Gastrocnemius medialis (tissue), 4 donors: Measurements from ENCODE around the gene NBPF12. TPM values are rescaled to one million over a fixed set of nuclear protein-coding genes. Genes with fewer than 3 reads are reported as not detected.
"Not testable (repeated sequence)": the region's sequence is repeated elsewhere in the genome, so short reads cannot be mapped to it uniquely, and the experiment has no call there.

ENCODE experiments used
- ATAC-seq, 2 donors: fragments of 150-250 bp; one replicate each; pipeline ENCODE4 v1.9.1; 2016
- DNase-seq, 2 donors: peaks; one replicate each; pipeline ENCODE4 v3.0.0-alpha.2; 2019
- H3K27ac ChIP-seq, 4 donors: fragments of 200-600 bp; sonication (generic); 1 replicate in 1 of 4; 2 replicates in 3 of 4; pipeline ENCODE4 v1.5.1; 2016 to 2018; ENCODE audit warnings: mild to moderate bottlenecking in 2 of 4, moderate library complexity in 1 of 4
- H3K27me3 ChIP-seq, 3 donors: fragments of 200-600 bp; sonication (generic) in 2 of 3; 1 replicate in 1 of 3; 2 replicates in 2 of 3; pipeline versions ENCODE4 v1.5.1 to v1.6.0; 2016 to 2019; ENCODE audit warnings: mild to moderate bottlenecking in 1 of 3, moderate library complexity in 1 of 3
- H3K36me3 ChIP-seq, 2 donors: fragments of 200-600 bp; sonication (generic) in 1 of 2; one replicate each; pipeline ENCODE4 v1.5.1; 2017 to 2018
- H3K4me1 ChIP-seq, 2 donors: fragments of 200-600 bp; sonication (generic) in 1 of 2; one replicate each; pipeline ENCODE4 v1.5.1; 2016 to 2017; ENCODE audit warnings: mild to moderate bottlenecking in 2 of 2
- H3K4me3 ChIP-seq, 4 donors: fragments of 200-600 bp; sonication (generic) in 3 of 4; 1 replicate in 1 of 4; 2 replicates in 3 of 4; pipeline ENCODE4 v1.5.1; 2016 to 2019; ENCODE audit warnings: mild to moderate bottlenecking in 2 of 4
- H3K9me3 ChIP-seq, 3 donors: fragments of 200-600 bp; sonication (generic) in 2 of 3; 1 replicate in 1 of 3; 2 replicates in 2 of 3; pipeline ENCODE4 v1.5.1; 2016 to 2019
- POLR2A ChIP-seq, 2 donors: fragments of 450-650 bp; IDR thresholded peaks; one replicate each; pipeline ENCODE4 v1.6.1; 2017; ENCODE audit warnings: antibody characterized with exemption in 2 of 2, mild to moderate bottlenecking in 2 of 2, moderate library complexity in 2 of 2
- in situ Hi-C, 4 donors: fragments of 200-750 bp; cut with MboI; loops; one replicate each; pipeline versions ENCODE4 v1.15.0 to v1.8.0; 2017; ENCODE audit warnings: low sequenced_read_pairs in 4 of 4
- intact Hi-C: fragments of 100-400 bp; cut with DNase I; formaldehyde crosslinking; loops from one replicate; pipeline ENCODE4 v1.15.1; 2023; ENCODE audit warnings: low total_unique reads
- total RNA-seq, 4 donors: library from RNA; depleted of rRNA; stranded (reverse); fragments of >200 nt; gene quantifications; one replicate each; pipeline versions ENCODE4 v1.1.0 to v1.2.3, GENCODE V29; 2016
- TF ChIP-seq, protein P1 (sequence below), 5 experiments: fragments of 450-650 bp in 3 of 5; fragments of 200-600 bp in 2 of 5; sonication (generic) in 2 of 5; IDR thresholded peaks in 4 of 5; conservative IDR thresholded peaks in 1 of 5; 1 replicate in 4 of 5; 2 replicates in 1 of 5; pipeline ENCODE4 v1.5.1; 2016 to 2019; ENCODE audit warnings: antibody characterized with exemption in 5 of 5, mild to moderate bottlenecking in 3 of 5, moderate library complexity in 3 of 5

The NBPF12 gene
- total RNA-seq, 4 donors from 2014 or later: 2.1 to 3.6 (median 2.7) TPM

DNA sequence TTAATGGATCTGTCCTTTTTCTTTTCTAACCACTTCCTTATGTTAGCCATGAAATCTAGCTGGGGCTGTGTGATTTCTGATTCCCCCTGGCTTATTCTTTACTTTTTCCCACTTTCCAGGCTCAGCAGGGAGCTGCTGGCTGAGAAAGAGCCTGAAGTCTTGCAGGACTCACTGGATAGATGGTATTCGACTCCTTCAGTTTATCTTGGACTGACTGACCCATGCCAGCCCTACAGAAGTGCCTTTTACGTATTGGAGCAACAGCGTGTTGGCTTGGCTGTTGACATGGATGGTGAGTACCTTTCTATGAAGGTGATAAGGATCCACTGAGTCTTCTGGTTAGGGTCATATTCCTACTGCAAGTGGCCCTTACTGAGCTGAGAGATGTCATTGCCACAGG, 51.3 kb downstream of the NBPF12 start:
- ATAC-seq, in situ Hi-C loops, H3K27ac ChIP-seq, H3K4me3 ChIP-seq, H3K9me3 ChIP-seq, H3K4me1 ChIP-seq, DNase-seq, H3K36me3 ChIP-seq, H3K27me3 ChIP-seq, intact Hi-C loops: not testable (repeated sequence)

DNA sequence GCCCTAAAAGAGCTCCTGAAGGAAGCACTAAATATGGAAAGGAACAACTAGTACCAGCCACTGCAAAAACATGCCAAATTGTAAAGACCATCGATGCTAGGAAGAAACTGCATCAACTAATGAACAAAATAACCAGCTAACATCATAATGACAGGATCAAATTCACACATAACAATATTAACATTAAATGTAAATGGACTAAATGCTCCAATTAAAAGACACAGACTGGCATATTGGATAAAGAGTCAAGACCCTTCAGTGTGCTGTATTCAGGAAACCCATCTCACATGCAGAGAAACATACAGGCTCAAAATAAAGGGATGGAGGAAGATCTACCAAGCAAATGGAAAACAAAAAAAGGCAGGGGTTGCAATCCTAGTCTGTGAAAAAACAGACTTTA, 70.4 kb downstream of the NBPF12 start:
- H3K4me3 ChIP-seq, ATAC-seq, in situ Hi-C loops, H3K9me3 ChIP-seq, intact Hi-C loops, H3K4me1 ChIP-seq, H3K27ac ChIP-seq, H3K36me3 ChIP-seq, DNase-seq, H3K27me3 ChIP-seq: not testable (repeated sequence)

DNA sequence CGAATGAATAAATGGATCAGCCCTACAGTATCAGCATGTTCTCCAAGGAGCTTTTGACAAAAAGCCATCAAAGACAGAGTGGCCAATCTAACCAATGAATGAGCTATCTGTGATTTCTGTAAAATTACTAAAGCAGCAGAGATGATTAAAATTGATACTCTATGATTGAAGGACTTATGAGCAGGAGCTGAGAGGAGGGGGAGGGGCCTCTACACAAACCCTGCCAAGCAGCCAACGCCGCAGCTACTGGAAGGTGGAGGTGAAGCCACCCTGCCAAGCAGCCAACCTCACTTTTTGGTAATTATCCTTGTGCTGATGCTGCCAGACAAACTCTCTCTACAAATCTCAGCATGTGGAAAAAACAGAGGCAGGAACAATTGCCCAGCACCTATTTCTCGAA, 88.9 kb downstream of the NBPF12 start:
- H3K9me3 ChIP-seq, H3K4me1 ChIP-seq, ATAC-seq, DNase-seq, intact Hi-C loops, H3K36me3 ChIP-seq, H3K27ac ChIP-seq, in situ Hi-C loops, H3K4me3 ChIP-seq, H3K27me3 ChIP-seq: not testable (repeated sequence)

DNA sequence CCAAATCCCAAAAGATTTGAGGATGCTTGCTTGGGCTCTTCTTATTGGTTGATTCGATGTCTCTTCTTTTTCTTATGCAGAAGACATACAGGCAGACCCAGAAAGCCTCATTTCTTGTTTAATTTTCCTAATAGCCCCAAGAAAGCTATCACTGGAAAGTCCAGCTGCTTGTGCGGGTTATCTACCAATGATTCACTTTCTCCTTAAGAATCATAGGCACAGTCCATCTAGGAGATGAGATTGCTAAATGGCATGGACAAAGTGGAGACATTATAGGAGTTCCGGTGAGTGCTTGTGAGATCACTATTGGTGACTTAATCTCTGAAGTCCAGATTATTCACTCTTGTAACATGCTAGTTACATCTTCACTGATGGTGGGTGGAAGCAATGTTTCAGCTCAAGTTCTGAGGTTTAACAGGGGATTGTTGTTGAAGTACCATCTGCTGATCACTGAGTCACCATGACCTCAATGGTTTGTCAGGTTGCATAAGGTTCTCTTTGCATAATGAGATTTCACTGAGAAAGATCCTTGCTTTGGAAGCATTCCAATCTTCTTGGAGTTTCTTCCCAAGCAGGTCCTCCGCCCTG, 92.0 kb downstream of the NBPF12 start:
- H3K36me3 ChIP-seq, H3K4me3 ChIP-seq, H3K9me3 ChIP-seq, in situ Hi-C loops, ATAC-seq, intact Hi-C loops, H3K4me1 ChIP-seq, H3K27ac ChIP-seq, H3K27me3 ChIP-seq, DNase-seq: not testable (repeated sequence)

DNA sequence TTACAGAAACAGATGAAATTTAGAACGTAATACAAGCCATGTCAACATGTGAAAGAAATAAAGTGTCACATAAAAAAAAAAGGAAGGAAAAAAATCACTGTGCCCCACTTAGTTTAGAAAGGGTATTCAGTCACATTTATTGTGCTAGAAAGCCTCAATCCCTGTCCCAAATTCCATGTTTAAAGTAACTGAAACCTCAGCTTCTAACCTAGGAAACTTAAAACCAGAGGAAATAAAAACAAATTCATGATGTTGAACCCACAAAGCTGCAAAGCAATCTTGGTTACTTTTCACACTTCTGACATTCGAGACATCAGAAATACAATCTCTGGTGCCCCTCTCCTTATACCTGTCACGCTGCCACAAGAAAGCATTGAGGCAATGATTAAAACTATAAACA, 101.8 kb downstream of the NBPF12 start:
- no peaks in the 10 kb centered on the region for H3K9me3 ChIP-seq
- no peaks in the 10 kb centered on the region for H3K4me1 ChIP-seq
- no peak overlapping the region for H3K27ac ChIP-seq
- H3K36me3 ChIP-seq: no peaks in the 10 kb centered on the region
- DNase-seq (no peak), ATAC-seq (no peak)
- intact Hi-C loops (no loop called here), in situ Hi-C loops (no loop called here)
- H3K27me3 ChIP-seq: peaks cover 0 to 3% (median 0%) of the 10 kb centered on the region in 3 donors
- H3K4me3 ChIP-seq: no peak overlapping the region
- TF ChIP-seq, protein P1, sequence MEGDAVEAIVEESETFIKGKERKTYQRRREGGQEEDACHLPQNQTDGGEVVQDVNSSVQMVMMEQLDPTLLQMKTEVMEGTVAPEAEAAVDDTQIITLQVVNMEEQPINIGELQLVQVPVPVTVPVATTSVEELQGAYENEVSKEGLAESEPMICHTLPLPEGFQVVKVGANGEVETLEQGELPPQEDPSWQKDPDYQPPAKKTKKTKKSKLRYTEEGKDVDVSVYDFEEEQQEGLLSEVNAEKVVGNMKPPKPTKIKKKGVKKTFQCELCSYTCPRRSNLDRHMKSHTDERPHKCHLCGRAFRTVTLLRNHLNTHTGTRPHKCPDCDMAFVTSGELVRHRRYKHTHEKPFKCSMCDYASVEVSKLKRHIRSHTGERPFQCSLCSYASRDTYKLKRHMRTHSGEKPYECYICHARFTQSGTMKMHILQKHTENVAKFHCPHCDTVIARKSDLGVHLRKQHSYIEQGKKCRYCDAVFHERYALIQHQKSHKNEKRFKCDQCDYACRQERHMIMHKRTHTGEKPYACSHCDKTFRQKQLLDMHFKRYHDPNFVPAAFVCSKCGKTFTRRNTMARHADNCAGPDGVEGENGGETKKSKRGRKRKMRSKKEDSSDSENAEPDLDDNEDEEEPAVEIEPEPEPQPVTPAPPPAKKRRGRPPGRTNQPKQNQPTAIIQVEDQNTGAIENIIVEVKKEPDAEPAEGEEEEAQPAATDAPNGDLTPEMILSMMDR (IDR thresholded peaks at IDR 0.05 in 4 of 5, conservative IDR thresholded peaks at IDR 0.05 in 1 of 5): no peak
- no peak for TF ChIP-seq POLR2A (IDR thresholded peaks at IDR 0.05)

DNA sequence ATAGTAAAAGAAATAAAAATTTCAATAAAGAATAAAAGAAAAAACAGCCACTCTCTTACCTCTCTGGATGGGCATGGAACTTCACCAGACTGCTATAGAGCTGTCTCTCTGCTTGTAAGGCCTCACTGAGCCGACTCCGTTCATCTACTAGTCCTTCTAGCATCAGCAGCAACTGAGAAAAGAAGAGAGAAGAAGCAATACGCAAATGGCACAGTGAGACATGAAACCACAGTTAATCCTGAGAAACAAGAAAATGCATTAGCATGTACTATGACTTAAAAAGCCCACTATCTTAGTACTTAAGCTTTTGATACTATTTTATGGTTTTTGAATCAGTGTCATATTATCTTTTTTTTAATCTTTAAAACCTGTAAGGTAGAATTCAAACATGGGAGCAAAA, 104.8 kb downstream of the NBPF12 start:
- in situ Hi-C loops, intact Hi-C loops, H3K4me3 ChIP-seq: not testable (repeated sequence)

DNA sequence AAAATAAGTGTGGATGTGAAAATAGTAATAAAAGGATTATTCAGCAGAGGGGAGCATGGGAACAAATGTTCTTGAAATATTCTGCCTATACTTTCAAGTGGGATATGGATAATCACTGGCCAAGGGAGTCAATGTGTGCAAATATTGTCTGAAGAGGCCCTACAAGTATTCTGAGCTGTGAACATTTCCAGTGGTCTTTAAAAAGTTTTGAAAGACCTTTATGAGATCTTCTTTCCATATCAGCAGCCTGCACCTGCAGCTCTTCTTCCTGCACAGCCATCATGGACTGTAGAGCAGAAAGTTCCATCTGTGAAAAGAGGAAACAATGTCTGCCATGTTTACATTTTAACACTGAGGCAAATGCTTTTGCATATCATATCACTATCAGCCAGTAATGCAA, 106.4 kb downstream of the NBPF12 start:
- ATAC-seq, intact Hi-C loops, in situ Hi-C loops: not testable (repeated sequence)

More for the DNA sequence above, 104.8 kb downstream of the NBPF12 start:
- not testable (repeated sequence) for H3K4me1 ChIP-seq, DNase-seq, H3K27ac ChIP-seq, H3K27me3 ChIP-seq, H3K9me3 ChIP-seq, H3K36me3 ChIP-seq, ATAC-seq

More for the DNA sequence above, 106.4 kb downstream of the NBPF12 start:
- H3K27ac ChIP-seq, DNase-seq, H3K27me3 ChIP-seq, H3K4me3 ChIP-seq, H3K36me3 ChIP-seq, H3K9me3 ChIP-seq, H3K4me1 ChIP-seq: not testable (repeated sequence)

Other genes with a start within 250 kb of the NBPF12 start
- 100 to 1,000 TPM in 1 of 4 donors, 10 to 100 TPM in 3; 65.2 to 107 (median 80.2) TPM for gene PRKAB2, start 234.1 kb downstream of the NBPF12 start, total RNA-seq